GM12891 (cell line): Measurements from ENCODE around the gene RPL36AL.

ENCODE experiments used
- POLR2A ChIP-seq: IDR thresholded peaks from 2 replicates; pipeline ENCODE4 v1.6.1; 2011; ENCODE audit warnings: low read depth, low read length, control low read depth
- POLR2AphosphoS5 ChIP-seq: IDR thresholded peaks from 2 replicates; pipeline ENCODE4 v1.6.1; 2011; ENCODE audit warnings: low read depth, low read length, control low read depth
- TAF1 ChIP-seq: IDR thresholded peaks from 2 replicates; pipeline ENCODE4 v1.6.1; 2011; ENCODE audit warnings: low read depth, low read length, control low read depth

DNA sequence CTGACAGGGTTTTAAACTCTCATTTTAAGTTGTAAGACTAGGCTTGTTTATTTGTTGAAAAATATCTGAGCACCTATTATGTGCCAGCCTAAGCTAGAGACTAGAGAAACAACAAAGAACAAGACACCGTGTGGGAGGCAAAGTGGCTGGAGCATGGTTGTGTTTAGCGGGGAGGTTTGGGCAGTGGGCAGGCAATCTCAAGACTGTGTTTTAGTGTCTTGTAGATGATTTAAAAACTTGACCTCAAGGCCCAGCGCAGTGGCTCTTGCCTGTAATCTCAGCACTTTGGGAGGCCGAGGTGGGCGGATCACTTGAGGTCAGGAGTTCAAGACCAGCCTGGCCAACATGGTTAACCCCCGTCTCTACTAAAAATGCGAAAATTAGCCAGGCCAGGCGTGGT, 7.8 kb downstream of the RPL36AL start:
- TF ChIP-seq POLR2AphosphoS5 (no peak), POLR2A (no peak), TAF1 (no peak)
